Measurements from ENCODE around the gene OPCML.

GRCh38 chr11:133549826-133550225, 17.5 kb upstream of the OPCML start:
- TF ChIP-seq, protein P1, sequence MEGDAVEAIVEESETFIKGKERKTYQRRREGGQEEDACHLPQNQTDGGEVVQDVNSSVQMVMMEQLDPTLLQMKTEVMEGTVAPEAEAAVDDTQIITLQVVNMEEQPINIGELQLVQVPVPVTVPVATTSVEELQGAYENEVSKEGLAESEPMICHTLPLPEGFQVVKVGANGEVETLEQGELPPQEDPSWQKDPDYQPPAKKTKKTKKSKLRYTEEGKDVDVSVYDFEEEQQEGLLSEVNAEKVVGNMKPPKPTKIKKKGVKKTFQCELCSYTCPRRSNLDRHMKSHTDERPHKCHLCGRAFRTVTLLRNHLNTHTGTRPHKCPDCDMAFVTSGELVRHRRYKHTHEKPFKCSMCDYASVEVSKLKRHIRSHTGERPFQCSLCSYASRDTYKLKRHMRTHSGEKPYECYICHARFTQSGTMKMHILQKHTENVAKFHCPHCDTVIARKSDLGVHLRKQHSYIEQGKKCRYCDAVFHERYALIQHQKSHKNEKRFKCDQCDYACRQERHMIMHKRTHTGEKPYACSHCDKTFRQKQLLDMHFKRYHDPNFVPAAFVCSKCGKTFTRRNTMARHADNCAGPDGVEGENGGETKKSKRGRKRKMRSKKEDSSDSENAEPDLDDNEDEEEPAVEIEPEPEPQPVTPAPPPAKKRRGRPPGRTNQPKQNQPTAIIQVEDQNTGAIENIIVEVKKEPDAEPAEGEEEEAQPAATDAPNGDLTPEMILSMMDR (IDR thresholded peaks at IDR 0.05) = no peak
- TF ChIP-seq, protein P2, sequence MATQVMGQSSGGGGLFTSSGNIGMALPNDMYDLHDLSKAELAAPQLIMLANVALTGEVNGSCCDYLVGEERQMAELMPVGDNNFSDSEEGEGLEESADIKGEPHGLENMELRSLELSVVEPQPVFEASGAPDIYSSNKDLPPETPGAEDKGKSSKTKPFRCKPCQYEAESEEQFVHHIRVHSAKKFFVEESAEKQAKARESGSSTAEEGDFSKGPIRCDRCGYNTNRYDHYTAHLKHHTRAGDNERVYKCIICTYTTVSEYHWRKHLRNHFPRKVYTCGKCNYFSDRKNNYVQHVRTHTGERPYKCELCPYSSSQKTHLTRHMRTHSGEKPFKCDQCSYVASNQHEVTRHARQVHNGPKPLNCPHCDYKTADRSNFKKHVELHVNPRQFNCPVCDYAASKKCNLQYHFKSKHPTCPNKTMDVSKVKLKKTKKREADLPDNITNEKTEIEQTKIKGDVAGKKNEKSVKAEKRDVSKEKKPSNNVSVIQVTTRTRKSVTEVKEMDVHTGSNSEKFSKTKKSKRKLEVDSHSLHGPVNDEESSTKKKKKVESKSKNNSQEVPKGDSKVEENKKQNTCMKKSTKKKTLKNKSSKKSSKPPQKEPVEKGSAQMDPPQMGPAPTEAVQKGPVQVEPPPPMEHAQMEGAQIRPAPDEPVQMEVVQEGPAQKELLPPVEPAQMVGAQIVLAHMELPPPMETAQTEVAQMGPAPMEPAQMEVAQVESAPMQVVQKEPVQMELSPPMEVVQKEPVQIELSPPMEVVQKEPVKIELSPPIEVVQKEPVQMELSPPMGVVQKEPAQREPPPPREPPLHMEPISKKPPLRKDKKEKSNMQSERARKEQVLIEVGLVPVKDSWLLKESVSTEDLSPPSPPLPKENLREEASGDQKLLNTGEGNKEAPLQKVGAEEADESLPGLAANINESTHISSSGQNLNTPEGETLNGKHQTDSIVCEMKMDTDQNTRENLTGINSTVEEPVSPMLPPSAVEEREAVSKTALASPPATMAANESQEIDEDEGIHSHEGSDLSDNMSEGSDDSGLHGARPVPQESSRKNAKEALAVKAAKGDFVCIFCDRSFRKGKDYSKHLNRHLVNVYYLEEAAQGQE (IDR thresholded peaks at IDR 0.05; ENCODE audit: insufficient read depth in 1 of 2, low read depth in 2 of 2, low read length in 1 of 2) = no peak
